ENCODE results near the gene MFRP.

Gene MFRP

DNA sequence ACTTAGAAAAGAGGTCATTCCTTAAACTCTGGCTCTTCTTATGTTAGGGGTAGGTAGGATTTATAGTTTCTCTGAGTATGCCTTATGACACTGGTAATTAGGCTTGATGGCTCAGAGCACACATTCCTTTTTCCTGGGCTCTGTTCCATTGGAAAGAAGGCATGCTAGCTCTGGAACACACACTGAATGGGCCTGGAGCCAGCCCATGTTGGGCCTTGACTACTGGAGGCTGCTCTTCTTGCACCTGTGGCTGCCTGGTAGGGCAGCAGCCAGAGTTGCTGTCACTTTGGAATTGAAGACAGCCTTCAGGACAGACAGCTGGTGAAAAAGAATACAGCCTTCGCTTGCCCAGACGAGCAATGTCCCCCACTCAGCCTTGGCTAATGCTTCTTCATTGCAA lies 47.8 kb downstream of the MFRP start:
- no peak for DNase-seq (ENCODE audit: low read depth in 2 of 2, low spot score in 1 of 2)

DNA sequence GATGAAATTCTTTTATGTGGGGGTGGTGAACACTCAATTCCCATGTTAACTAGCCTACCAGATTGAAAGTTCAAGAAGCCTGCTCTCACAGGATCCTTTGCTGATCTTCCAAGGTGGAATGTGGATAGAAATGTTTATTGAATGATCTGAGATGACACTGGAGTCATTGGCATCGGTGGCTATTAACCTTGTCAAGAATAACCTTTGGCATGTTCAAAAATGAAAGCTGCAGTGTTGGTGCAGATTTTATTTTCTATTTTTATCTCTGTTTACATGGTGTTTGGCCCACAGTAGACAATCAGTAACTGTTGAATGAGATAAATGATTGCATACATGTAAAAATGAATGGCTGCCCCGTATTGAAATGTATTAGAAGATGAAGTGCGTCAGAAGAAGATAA lies 48.6 kb downstream of the MFRP start:
- DNase-seq (ENCODE audit: low read depth in 2 of 2, low spot score in 1 of 2), result no peak

DNA sequence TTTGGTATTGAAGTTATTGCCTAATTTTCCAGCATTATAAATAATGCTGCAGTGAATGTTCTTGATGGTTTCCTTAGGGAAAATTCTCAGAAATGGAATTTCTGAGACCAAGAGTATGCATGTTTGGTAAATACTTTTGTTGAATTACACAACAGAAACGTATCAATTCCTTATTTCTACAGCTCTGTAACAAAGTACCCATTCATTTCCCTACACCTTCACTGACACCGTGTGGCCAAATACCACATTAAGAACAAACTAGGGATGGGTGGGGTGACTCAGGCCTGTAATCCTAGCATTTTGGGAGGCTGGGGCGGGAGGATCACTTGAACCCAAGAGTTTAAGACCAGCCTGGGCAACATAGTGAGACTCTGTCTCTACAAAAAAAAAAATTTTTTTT lies 51.3 kb downstream of the MFRP start:
- DNase-seq (ENCODE audit: low read depth in 2 of 2, low spot score in 1 of 2), result no peak

GRCh38 chr11:119293461-119293860 lies 53.0 kb downstream of the MFRP start:
- no peak for DNase-seq (ENCODE audit: low read depth in 2 of 2, low spot score in 1 of 2)

- no peak for DNase-seq (ENCODE audit: low read depth in 2 of 2, low spot score in 1 of 2)
Measured at GRCh38 chr11:119290894-119291497, 55.5 kb downstream of the MFRP start.
